ENCODE data around the gene FLT3.
"Not testable (repeated sequence)": the region's sequence is repeated elsewhere in the genome, so short reads cannot be mapped to it uniquely, and the experiment has no call there.

The FLT3 gene

GRCh38 chr13:28043224-28043623 lies 57.2 kb downstream of the FLT3 start:
- FAIRE-seq, result no peak

- no peak for FAIRE-seq
Measured at GRCh38 chr13:28041501-28041900, 58.9 kb downstream of the FLT3 start.

- no peak for FAIRE-seq
Measured at GRCh38 chr13:28041031-28041461, 59.3 kb downstream of the FLT3 start.

GRCh38 chr13:28037399-28037798 lies 63.0 kb downstream of the FLT3 start:
- FAIRE-seq, result no peak

- FAIRE-seq, result no peak
Measured at GRCh38 chr13:28035146-28035782, 65.1 kb downstream of the FLT3 start.

GRCh38 chr13:28033894-28034655 lies 66.3 kb downstream of the FLT3 start:
- no peak for FAIRE-seq

GRCh38 chr13:28032438-28032837 lies 67.9 kb downstream of the FLT3 start:
- FAIRE-seq, result not testable (repeated sequence)

- no peak for FAIRE-seq
Measured at GRCh38 chr13:28031896-28032288, 68.5 kb downstream of the FLT3 start.

- FAIRE-seq, result no peak
Measured at GRCh38 chr13:28031220-28031895, 69.0 kb downstream of the FLT3 start.

GRCh38 chr13:28027607-28028364 lies 72.6 kb downstream of the FLT3 start:
- no peak for FAIRE-seq

GRCh38 chr13:28027071-28027470 lies 73.3 kb downstream of the FLT3 start:
- FAIRE-seq, result no peak

- no peak for FAIRE-seq
Measured at GRCh38 chr13:28026508-28026907, 73.9 kb downstream of the FLT3 start.

- FAIRE-seq, result no peak
Measured at GRCh38 chr13:28022848-28023518, 77.4 kb downstream of the FLT3 start.

- FAIRE-seq, result no peak
Measured at GRCh38 chr13:28014301-28014700, 86.1 kb downstream of the FLT3 start.

- no peak for FAIRE-seq
Measured at GRCh38 chr13:28013482-28013881, 86.9 kb downstream of the FLT3 start.

GRCh38 chr13:28012896-28013295 lies 87.5 kb downstream of the FLT3 start:
- no peak for FAIRE-seq

- no peak for FAIRE-seq
Measured at GRCh38 chr13:28012383-28012782, 88.0 kb downstream of the FLT3 start.

- no peak for FAIRE-seq
Measured at GRCh38 chr13:28010046-28010445, 90.3 kb downstream of the FLT3 start.

GRCh38 chr13:28005016-28005415 lies 95.4 kb downstream of the FLT3 start:
- FAIRE-seq, result not testable (repeated sequence)

GRCh38 chr13:28002886-28003698 lies 97.3 kb downstream of the FLT3 start:
- FAIRE-seq, result no peak

GRCh38 chr13:28001837-28002473 lies 98.4 kb downstream of the FLT3 start:
- no peak for FAIRE-seq

Data from A204.1 (cell line).